Measurements from ENCODE around the gene CBLN4. TPM values are rescaled to one million over a fixed set of nuclear protein-coding genes. Genes with fewer than 3 reads are reported as not detected.

CBLN4 gene
- total RNA-seq, 4 donors from 2014 or later: 0.63 TPM; not detected in 3

DNA sequence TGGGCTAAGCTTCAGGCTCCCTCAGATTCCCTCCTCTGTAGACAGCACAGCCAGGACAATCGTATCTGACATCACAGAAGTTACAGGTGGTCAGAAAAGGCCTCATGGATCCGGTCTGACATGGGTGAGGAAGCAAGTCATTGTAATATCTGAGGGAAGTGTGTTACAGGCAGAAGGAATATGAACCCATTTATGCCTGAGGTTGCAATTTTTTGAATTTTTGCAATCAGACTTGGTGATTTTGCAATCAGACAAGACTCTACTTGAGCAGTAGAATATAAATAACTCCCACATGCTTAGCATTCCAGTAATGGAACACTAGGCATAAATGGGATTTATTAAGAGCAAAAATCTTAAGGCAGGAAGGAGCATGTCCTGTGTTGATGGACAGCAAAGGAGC lies 52.1 kb downstream of the CBLN4 start:
- 51 to 74% methylated on average over 2 of the region's 2 CpGs for WGBS, 2 donors
- no peaks in the 10 kb centered on the region for H3K27me3 ChIP-seq
- no peak overlapping the region for H3K4me3 ChIP-seq (replicated peaks in 1 of 3)
- TF ChIP-seq, protein P1, sequence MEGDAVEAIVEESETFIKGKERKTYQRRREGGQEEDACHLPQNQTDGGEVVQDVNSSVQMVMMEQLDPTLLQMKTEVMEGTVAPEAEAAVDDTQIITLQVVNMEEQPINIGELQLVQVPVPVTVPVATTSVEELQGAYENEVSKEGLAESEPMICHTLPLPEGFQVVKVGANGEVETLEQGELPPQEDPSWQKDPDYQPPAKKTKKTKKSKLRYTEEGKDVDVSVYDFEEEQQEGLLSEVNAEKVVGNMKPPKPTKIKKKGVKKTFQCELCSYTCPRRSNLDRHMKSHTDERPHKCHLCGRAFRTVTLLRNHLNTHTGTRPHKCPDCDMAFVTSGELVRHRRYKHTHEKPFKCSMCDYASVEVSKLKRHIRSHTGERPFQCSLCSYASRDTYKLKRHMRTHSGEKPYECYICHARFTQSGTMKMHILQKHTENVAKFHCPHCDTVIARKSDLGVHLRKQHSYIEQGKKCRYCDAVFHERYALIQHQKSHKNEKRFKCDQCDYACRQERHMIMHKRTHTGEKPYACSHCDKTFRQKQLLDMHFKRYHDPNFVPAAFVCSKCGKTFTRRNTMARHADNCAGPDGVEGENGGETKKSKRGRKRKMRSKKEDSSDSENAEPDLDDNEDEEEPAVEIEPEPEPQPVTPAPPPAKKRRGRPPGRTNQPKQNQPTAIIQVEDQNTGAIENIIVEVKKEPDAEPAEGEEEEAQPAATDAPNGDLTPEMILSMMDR (IDR thresholded peaks at IDR 0.05): no peak
- TF ChIP-seq POLR2A (IDR thresholded peaks at IDR 0.05): no peak
- H3K27ac ChIP-seq: no peak overlapping the region
- H3K9me3 ChIP-seq: no peaks in the 10 kb centered on the region
- intact Hi-C loops (cut with DNase I): no loop called here
- peaks cover 10 to 17% of the 10 kb centered on the region in 2 donors for H3K4me1 ChIP-seq
- no peak for DNase-seq
- no peaks in the 10 kb centered on the region for H3K36me3 ChIP-seq

DNA sequence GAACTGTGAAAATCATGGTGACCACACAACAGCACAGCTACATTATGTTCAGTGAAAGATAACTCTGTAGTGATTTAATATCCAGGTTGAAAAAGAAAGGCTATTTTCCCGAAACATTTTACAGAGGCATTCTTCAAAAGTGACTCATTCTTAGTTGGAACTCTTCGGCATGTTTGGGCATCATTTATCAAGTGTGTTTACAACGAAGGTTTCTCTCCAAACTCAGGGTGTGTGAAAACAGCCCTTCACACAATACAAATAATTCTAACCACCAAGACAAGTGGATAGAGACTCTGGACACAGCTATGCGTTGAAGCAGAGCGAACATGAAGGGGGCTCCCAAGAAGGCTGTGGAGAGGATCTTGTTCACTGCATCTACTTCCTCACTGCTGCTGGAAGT lies 57.6 kb downstream of the CBLN4 start:
- intact Hi-C loops (cut with DNase I): no loop called here
- no peak overlapping the region for H3K4me3 ChIP-seq (replicated peaks in 1 of 3)
- H3K27me3 ChIP-seq: no peaks in the 10 kb centered on the region
- H3K4me1 ChIP-seq: no peaks in the 10 kb centered on the region
- H3K9me3 ChIP-seq: no peaks in the 10 kb centered on the region
- H3K27ac ChIP-seq: no peak overlapping the region
- DNase-seq: no peak
- WGBS, 2 donors: 52 to 62% methylated on average over 5 of the region's 5 CpGs
- TF ChIP-seq POLR2A (IDR thresholded peaks at IDR 0.05): no peak
- TF ChIP-seq, protein P1 (IDR thresholded peaks at IDR 0.05): no peak
- H3K36me3 ChIP-seq: no peaks in the 10 kb centered on the region

Other genes starting within 250 kb of the CBLN4 start
- not detected for gene MC3R, start 243.2 kb upstream of the CBLN4 start, total RNA-seq

Measured in thyroid gland (tissue), 4 donors.